ENCODE measurements around the gene BLID. TPM values are rescaled to one million over a fixed set of nuclear protein-coding genes. Genes with fewer than 3 reads are reported as not detected.

BLID gene
- total and polyA plus RNA-seq, 10 of the 15 experiments (the other 5 are each of a cell fraction or from before 2014, with no cell fraction given) = not detected

DNA sequence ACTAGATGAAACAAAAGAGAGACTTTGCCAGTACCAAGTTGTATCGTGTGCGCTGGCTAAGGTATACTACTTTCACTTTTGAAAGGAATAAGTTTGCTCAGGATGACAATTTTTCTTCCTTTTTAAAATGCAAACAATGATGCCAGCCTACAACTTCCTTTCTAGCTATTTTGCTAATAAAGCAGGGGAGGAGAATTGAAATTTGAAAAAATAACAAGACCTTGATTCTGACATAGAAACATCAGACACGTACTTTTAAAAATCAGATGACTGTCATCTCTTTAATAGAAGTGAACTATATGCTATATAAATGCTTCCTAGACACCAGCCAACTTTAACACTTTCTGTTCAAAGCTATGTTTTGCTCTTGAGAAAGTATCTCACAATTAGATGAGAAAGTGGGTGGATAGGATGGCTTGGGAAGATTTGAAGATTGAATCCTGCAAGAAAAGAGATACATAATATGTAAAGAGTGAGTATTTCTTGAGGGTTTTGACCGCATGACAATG lies 41.7 kb upstream of the BLID start (continued):
- TF ChIP-seq, protein P1, sequence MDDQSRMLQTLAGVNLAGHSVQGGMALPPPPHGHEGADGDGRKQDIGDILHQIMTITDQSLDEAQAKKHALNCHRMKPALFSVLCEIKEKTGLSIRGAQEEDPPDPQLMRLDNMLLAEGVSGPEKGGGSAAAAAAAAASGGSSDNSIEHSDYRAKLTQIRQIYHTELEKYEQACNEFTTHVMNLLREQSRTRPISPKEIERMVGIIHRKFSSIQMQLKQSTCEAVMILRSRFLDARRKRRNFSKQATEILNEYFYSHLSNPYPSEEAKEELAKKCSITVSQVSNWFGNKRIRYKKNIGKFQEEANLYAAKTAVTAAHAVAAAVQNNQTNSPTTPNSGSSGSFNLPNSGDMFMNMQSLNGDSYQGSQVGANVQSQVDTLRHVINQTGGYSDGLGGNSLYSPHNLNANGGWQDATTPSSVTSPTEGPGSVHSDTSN (IDR thresholded peaks at IDR 0.05; ENCODE audit: insufficient replicate concordance, low read depth, low read length) = no peak
- no peak for TF ChIP-seq CBX5 (IDR thresholded peaks at IDR 0.05; ENCODE audit: low read depth)

DNA sequence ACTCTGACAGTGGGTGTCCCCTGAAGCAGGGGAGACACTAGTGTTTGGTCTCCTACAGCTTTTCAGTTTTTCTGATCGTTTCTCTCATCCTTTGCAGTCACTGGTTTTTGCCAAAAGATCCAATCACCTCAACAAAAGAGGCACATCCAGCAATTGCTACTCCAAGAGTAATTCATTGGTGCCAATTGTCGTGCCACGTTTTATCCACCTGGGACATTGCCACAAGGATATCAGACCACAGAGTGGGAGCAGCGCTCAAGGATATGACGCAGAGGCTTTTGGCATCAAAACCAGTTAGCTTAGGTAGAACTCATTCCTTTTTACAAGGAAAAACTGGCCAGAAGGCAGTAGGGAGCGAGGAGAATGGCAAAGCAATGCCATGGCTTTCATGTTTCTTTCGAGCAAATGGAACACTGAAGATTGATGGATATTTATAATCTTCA lies 40.9 kb upstream of the BLID start:
- Histone ChIP-seq H3K79me2 (ENCODE audit: control insufficient read depth, insufficient read depth, low read length) (no peaks in the 10 kb centered on the region), H3K36me3 (ENCODE audit: control insufficient read depth in 2 of 2, insufficient read depth in 2 of 2, low read length in 1 of 2) (no peaks in the 10 kb centered on the region), H3K4me1 (ENCODE audit: control insufficient read depth, insufficient read depth, low read length) (no peaks in the 10 kb centered on the region), H3K27me3 (replicated peaks in 1 of 2; ENCODE audit: control insufficient read depth in 2 of 2, insufficient read depth in 2 of 2, low read length in 1 of 2) (peaks cover 0 to 3% of the 10 kb centered on the region in 2 experiments; a peak in 1 of 4 replicates), H3K27ac (ENCODE audit: control insufficient read depth, insufficient read depth) (no peak overlapping the region), H3K9ac (ENCODE audit: control insufficient read depth, insufficient read depth, low read length) (no peak overlapping the region), H2AFZ (ENCODE audit: control insufficient read depth, low read depth, low read length) (no peak overlapping the region), H3K4me2 (ENCODE audit: control insufficient read depth, insufficient read depth) (peak overlapping the region; percentile 4; the same call in 1 of the 2 replicates), H4K20me1 (ENCODE audit: control insufficient read depth, insufficient read depth) (no peaks in the 10 kb centered on the region), H3K9me3 (replicated peaks; ENCODE audit: control insufficient read depth, insufficient read depth, low read length) (no peaks in the 10 kb centered on the region), H3K4me3 (peak overlapping the region; percentile 21; the same call in 1 of the 2 replicates)
- RAD21 ChIA-PET (ENCODE audit: unreplicated experiment) = interaction anchor here (0.9 kb wide), 1 partner anchor 9 kb away, joined by 3 read pairs; no protein-coding TSS in a partner anchor
- SMC1A ChIA-PET (ENCODE audit: uncharacterized antibody, unreplicated experiment) = interaction anchor here (1.3 kb wide), 1 partner anchor 13 kb away, joined by 4 read pairs; no protein-coding TSS in a partner anchor
- ATAC-seq (no peak), FAIRE-seq (no peak), DNase-seq (ENCODE audit: low read depth, low spot score) (no peak)
- in situ Hi-C loops (cut with MboI) = no loop called here
- CTCF ChIA-PET = interaction anchor here (1.0 kb wide), 1 partner anchor 32 kb away, joined by 3 read pairs; no protein-coding TSS in a partner anchor
- TF ChIP-seq, protein P2, sequence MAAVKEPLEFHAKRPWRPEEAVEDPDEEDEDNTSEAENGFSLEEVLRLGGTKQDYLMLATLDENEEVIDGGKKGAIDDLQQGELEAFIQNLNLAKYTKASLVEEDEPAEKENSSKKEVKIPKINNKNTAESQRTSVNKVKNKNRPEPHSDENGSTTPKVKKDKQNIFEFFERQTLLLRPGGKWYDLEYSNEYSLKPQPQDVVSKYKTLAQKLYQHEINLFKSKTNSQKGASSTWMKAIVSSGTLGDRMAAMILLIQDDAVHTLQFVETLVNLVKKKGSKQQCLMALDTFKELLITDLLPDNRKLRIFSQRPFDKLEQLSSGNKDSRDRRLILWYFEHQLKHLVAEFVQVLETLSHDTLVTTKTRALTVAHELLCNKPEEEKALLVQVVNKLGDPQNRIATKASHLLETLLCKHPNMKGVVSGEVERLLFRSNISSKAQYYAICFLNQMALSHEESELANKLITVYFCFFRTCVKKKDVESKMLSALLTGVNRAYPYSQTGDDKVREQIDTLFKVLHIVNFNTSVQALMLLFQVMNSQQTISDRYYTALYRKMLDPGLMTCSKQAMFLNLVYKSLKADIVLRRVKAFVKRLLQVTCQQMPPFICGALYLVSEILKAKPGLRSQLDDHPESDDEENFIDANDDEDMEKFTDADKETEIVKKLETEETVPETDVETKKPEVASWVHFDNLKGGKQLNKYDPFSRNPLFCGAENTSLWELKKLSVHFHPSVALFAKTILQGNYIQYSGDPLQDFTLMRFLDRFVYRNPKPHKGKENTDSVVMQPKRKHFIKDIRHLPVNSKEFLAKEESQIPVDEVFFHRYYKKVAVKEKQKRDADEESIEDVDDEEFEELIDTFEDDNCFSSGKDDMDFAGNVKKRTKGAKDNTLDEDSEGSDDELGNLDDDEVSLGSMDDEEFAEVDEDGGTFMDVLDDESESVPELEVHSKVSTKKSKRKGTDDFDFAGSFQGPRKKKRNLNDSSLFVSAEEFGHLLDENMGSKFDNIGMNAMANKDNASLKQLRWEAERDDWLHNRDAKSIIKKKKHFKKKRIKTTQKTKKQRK (IDR thresholded peaks at IDR 0.05; ENCODE audit: low read depth, low read length) = no peak
- TF ChIP-seq, protein P3, sequence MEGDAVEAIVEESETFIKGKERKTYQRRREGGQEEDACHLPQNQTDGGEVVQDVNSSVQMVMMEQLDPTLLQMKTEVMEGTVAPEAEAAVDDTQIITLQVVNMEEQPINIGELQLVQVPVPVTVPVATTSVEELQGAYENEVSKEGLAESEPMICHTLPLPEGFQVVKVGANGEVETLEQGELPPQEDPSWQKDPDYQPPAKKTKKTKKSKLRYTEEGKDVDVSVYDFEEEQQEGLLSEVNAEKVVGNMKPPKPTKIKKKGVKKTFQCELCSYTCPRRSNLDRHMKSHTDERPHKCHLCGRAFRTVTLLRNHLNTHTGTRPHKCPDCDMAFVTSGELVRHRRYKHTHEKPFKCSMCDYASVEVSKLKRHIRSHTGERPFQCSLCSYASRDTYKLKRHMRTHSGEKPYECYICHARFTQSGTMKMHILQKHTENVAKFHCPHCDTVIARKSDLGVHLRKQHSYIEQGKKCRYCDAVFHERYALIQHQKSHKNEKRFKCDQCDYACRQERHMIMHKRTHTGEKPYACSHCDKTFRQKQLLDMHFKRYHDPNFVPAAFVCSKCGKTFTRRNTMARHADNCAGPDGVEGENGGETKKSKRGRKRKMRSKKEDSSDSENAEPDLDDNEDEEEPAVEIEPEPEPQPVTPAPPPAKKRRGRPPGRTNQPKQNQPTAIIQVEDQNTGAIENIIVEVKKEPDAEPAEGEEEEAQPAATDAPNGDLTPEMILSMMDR (IDR thresholded peaks at IDR 0.05 in 2 of 3, conservative IDR thresholded peaks at IDR 0.05 in 1 of 3; ENCODE audit: control insufficient read depth in 2 of 3, extremely low read depth in 1 of 3, insufficient read depth in 1 of 3, low read depth in 3 of 3, low read length in 3 of 3) = no peak
- TF ChIP-seq RAD51 (IDR thresholded peaks at IDR 0.05) (no peak), NRF1 (conservative IDR thresholded peaks at IDR 0.05; ENCODE audit: low read depth, low read length) (no peak), PML (IDR thresholded peaks at IDR 0.05; ENCODE audit: low read length) (no peak), EP300 (IDR thresholded peaks at IDR 0.05; ENCODE audit: borderline replicate concordance in 1 of 2, control insufficient read depth in 1 of 2, low read depth in 2 of 2, low read length in 2 of 2) (no peak)
- WGBS (ENCODE audit: insufficient coverage, insufficient replicate concordance, low lambda C conversion rate, missing lambda C conversion rate) = 31% methylated on average over 7 of the region's 7 CpGs
- no TSS peak for BruUV-seq (replicated peaks)
- intact Hi-C loops (cut with micrococcal nuclease; ENCODE audit: unreplicated experiment) = no loop called here
- POLR2A ChIA-PET = no interaction called here
